ENCODE measurements around the gene MYO18B. TPM values are rescaled to one million over a fixed set of nuclear protein-coding genes. Genes with fewer than 3 reads are reported as not detected.

Gene MYO18B
- total RNA-seq, 1 experiment from 2014 or later: not detected

GRCh38 chr22:25782831-25783230 lies 40.8 kb downstream of the MYO18B start:
- Histone ChIP-seq H2AFZ (ENCODE audit: low read length) (no peak overlapping the region), H3K9me3 (ENCODE audit: low read length) (no peaks in the 10 kb centered on the region), H3K27me3 (ENCODE audit: low read length) (no peaks in the 10 kb centered on the region), H3K4me2 (ENCODE audit: low read length) (no peak overlapping the region), H3K9ac (ENCODE audit: low read length) (no peak overlapping the region), H3K9me2 (replicated peaks; ENCODE audit: low read length) (no peaks in the 10 kb centered on the region), H3K27ac (ENCODE audit: low read length) (no peak overlapping the region), H3K4me1 (ENCODE audit: insufficient read depth, low read length) (no peaks in the 10 kb centered on the region), H3F3A (ENCODE audit: low read length, unreplicated experiment) (no peaks in the 10 kb centered on the region), H3K79me2 (ENCODE audit: low read length) (no peaks in the 10 kb centered on the region), H3K36me3 (ENCODE audit: low read depth, low read length) (no peaks in the 10 kb centered on the region), H4K20me1 (ENCODE audit: low read length) (no peaks in the 10 kb centered on the region), H3K4me3 (ENCODE audit: low read length) (no peak overlapping the region)
- ChIA-PET POLR2A (ENCODE audit: unreplicated experiment) (interaction anchor here (0.6 kb wide), 1 partner anchor 585 kb away, joined by 3 read pairs; no protein-coding TSS in a partner anchor), CTCF (no interaction called here)
- intact Hi-C loops (cut with micrococcal nuclease): no loop called here
- ATAC-seq (no peak), DNase-seq (no peak)
- no peak for TF ChIP-seq CTCF (conservative IDR thresholded peaks at IDR 0.05; ENCODE audit: low read depth, low read length)
- no peak for TF ChIP-seq EZH2 (IDR thresholded peaks at IDR 0.05; ENCODE audit: low read length, unreplicated experiment)
- TF ChIP-seq EZH2phosphoT487 (IDR thresholded peaks at IDR 0.05; ENCODE audit: borderline replicate concordance, low read length): no peak
- no TSS peak for BruUV-seq (replicated peaks)

- intact Hi-C loops (cut with micrococcal nuclease): no loop called here
- ChIA-PET CTCF (no interaction called here), POLR2A (ENCODE audit: unreplicated experiment) (no interaction called here)
- Histone ChIP-seq H3K27ac (ENCODE audit: low read length) (no peak overlapping the region), H4K20me1 (ENCODE audit: low read length) (no peaks in the 10 kb centered on the region), H3K79me2 (ENCODE audit: low read length) (no peaks in the 10 kb centered on the region), H3K36me3 (ENCODE audit: low read depth, low read length) (no peaks in the 10 kb centered on the region), H2AFZ (ENCODE audit: low read length) (no peak overlapping the region), H3K9me2 (replicated peaks; ENCODE audit: low read length) (no peaks in the 10 kb centered on the region), H3K4me1 (ENCODE audit: insufficient read depth, low read length) (no peaks in the 10 kb centered on the region), H3K4me3 (ENCODE audit: low read length) (no peak overlapping the region), H3F3A (ENCODE audit: low read length, unreplicated experiment) (no peaks in the 10 kb centered on the region), H3K9me3 (ENCODE audit: low read length) (no peaks in the 10 kb centered on the region), H3K4me2 (ENCODE audit: low read length) (no peak overlapping the region), H3K27me3 (ENCODE audit: low read length) (no peaks in the 10 kb centered on the region), H3K9ac (ENCODE audit: low read length) (no peak overlapping the region)
- BruUV-seq (replicated peaks): no TSS peak
- no peak for DNase-seq
- TF ChIP-seq EZH2 (IDR thresholded peaks at IDR 0.05; ENCODE audit: low read length, unreplicated experiment) (no peak), CTCF (conservative IDR thresholded peaks at IDR 0.05; ENCODE audit: low read depth, low read length) (no peak), EZH2phosphoT487 (IDR thresholded peaks at IDR 0.05; ENCODE audit: borderline replicate concordance, low read length) (no peak)
- ATAC-seq: no peak
Measured at GRCh38 chr22:25783856-25784255, 41.9 kb downstream of the MYO18B start.

- no peak overlapping the region for H3K4me2 ChIP-seq (ENCODE audit: low read length)
- H3K9ac ChIP-seq (ENCODE audit: low read length): no peak overlapping the region
- no TSS peak for BruUV-seq (replicated peaks)
- ATAC-seq: no peak
- H3K4me3 ChIP-seq (ENCODE audit: low read length): no peak overlapping the region
- no peaks in the 10 kb centered on the region for H3K9me2 ChIP-seq (replicated peaks; ENCODE audit: low read length)
- CTCF ChIA-PET: no interaction called here
- POLR2A ChIA-PET (ENCODE audit: unreplicated experiment): no interaction called here
- H2AFZ ChIP-seq (ENCODE audit: low read length): no peak overlapping the region
- H4K20me1 ChIP-seq (ENCODE audit: low read length): no peaks in the 10 kb centered on the region
- no peak for DNase-seq
- no peaks in the 10 kb centered on the region for H3K36me3 ChIP-seq (ENCODE audit: low read depth, low read length)
- TF ChIP-seq CTCF (conservative IDR thresholded peaks at IDR 0.05; ENCODE audit: low read depth, low read length) (no peak), EZH2 (IDR thresholded peaks at IDR 0.05; ENCODE audit: low read length, unreplicated experiment) (no peak), EZH2phosphoT487 (IDR thresholded peaks at IDR 0.05; ENCODE audit: borderline replicate concordance, low read length) (no peak)
- H3K79me2 ChIP-seq (ENCODE audit: low read length): no peaks in the 10 kb centered on the region
- no peaks in the 10 kb centered on the region for H3K9me3 ChIP-seq (ENCODE audit: low read length)
- intact Hi-C loops (cut with micrococcal nuclease): no loop called here
- H3K27ac ChIP-seq (ENCODE audit: low read length): no peak overlapping the region
- no peaks in the 10 kb centered on the region for H3K4me1 ChIP-seq (ENCODE audit: insufficient read depth, low read length)
- H3F3A ChIP-seq (ENCODE audit: low read length, unreplicated experiment): no peaks in the 10 kb centered on the region
- no peaks in the 10 kb centered on the region for H3K27me3 ChIP-seq (ENCODE audit: low read length)
Measured at GRCh38 chr22:25786165-25786564, 44.2 kb downstream of the MYO18B start.

All from PC-3 (cell line).